ENCODE results near the gene ZNF680. TPM values are rescaled to one million over a fixed set of nuclear protein-coding genes. Genes with fewer than 3 reads are reported as not detected.

The ZNF680 gene
- total RNA-seq, 1 donor from 2014 or later = not detected

- H3K9me3 ChIP-seq (ENCODE audit: low read depth) = peaks cover 43% of the 10 kb centered on the region
- H3K4me2 ChIP-seq = no peak overlapping the region
- H3K4me3 ChIP-seq = no peak overlapping the region
- H3K27me3 Mint-ChIP-seq (ENCODE audit: insufficient read depth, low read depth) = no peaks in the 10 kb centered on the region
- no peaks in the 10 kb centered on the region for H3K79me2 ChIP-seq (ENCODE audit: low read depth)
- H3K27ac ChIP-seq = no peak overlapping the region
- no peaks in the 10 kb centered on the region for H3K4me1 Mint-ChIP-seq
- H3K36me3 Mint-ChIP-seq = peaks cover 2% of the 10 kb centered on the region
- H4K20me1 ChIP-seq (ENCODE audit: low read depth) = no peaks in the 10 kb centered on the region
- no peaks in the 10 kb centered on the region for H3F3A ChIP-seq (ENCODE audit: low read depth)
- H3K9ac ChIP-seq = no peak overlapping the region
- no peak overlapping the region for H3K4me3 Mint-ChIP-seq
- no peaks in the 10 kb centered on the region for H3K27me3 ChIP-seq
- TF ChIP-seq, protein P1, sequence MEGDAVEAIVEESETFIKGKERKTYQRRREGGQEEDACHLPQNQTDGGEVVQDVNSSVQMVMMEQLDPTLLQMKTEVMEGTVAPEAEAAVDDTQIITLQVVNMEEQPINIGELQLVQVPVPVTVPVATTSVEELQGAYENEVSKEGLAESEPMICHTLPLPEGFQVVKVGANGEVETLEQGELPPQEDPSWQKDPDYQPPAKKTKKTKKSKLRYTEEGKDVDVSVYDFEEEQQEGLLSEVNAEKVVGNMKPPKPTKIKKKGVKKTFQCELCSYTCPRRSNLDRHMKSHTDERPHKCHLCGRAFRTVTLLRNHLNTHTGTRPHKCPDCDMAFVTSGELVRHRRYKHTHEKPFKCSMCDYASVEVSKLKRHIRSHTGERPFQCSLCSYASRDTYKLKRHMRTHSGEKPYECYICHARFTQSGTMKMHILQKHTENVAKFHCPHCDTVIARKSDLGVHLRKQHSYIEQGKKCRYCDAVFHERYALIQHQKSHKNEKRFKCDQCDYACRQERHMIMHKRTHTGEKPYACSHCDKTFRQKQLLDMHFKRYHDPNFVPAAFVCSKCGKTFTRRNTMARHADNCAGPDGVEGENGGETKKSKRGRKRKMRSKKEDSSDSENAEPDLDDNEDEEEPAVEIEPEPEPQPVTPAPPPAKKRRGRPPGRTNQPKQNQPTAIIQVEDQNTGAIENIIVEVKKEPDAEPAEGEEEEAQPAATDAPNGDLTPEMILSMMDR (IDR thresholded peaks at IDR 0.05) = no peak
- TF ChIP-seq EZH2phosphoT487 (IDR thresholded peaks at IDR 0.05) (no peak), EZH2 (IDR thresholded peaks at IDR 0.05) (no peak)
- DNase-seq (ENCODE audit: low spot score) = no peak
- H3K4me1 ChIP-seq = no peaks in the 10 kb centered on the region
- peaks cover 35% of the 10 kb centered on the region for H3K9me3 Mint-ChIP-seq
- no peak overlapping the region for H3K27ac Mint-ChIP-seq
- no peak overlapping the region for H2AFZ ChIP-seq (replicated peaks)
- H3K36me3 ChIP-seq = no peaks in the 10 kb centered on the region
Observed at GRCh38 chr7:64494912-64495461, 67.9 kb downstream of the ZNF680 start.

DNA sequence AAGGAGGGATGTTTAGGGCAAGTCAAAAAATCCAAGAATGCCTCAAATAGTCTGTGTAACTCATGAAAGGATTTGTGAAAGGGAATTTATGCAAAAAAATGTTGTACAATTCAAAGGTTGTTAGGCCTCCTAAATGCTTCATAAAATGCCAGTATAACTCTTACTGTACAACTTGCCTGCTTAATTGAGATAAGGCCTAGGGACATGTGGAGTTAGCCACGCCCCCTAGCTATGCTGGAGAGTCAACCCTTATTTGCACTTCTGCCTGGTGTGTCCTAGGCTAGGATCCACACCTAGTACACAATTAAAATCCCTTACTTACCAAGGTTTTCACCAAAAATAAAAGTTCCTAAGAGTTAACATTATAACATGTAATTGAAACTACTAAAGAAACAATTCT is 77.2 kb downstream of the ZNF680 start:
- Histone ChIP-seq H3K9me3 (ENCODE audit: low read depth) (peaks cover 40% of the 10 kb centered on the region), H3K4me3 (no peak overlapping the region), H3K4me2 (no peak overlapping the region), H3K4me1 (no peaks in the 10 kb centered on the region), H3K9ac (no peak overlapping the region), H2AFZ (replicated peaks) (no peak overlapping the region), H4K20me1 (ENCODE audit: low read depth) (no peaks in the 10 kb centered on the region), H3K36me3 (no peaks in the 10 kb centered on the region), H3K79me2 (ENCODE audit: low read depth) (no peaks in the 10 kb centered on the region), H3K27me3 (no peaks in the 10 kb centered on the region), H3F3A (ENCODE audit: low read depth) (no peaks in the 10 kb centered on the region), H3K27ac (no peak overlapping the region)
- Mint-ChIP-seq H3K27me3 (ENCODE audit: insufficient read depth, low read depth) (no peaks in the 10 kb centered on the region), H3K27ac (no peak overlapping the region), H3K4me1 (no peaks in the 10 kb centered on the region), H3K9me3 (peaks cover 53% of the 10 kb centered on the region), H3K4me3 (no peak overlapping the region), H3K36me3 (no peaks in the 10 kb centered on the region)
- DNase-seq (ENCODE audit: low spot score) = no peak
- TF ChIP-seq EZH2phosphoT487 (IDR thresholded peaks at IDR 0.05) = no peak
- TF ChIP-seq EZH2 (IDR thresholded peaks at IDR 0.05) = no peak
- TF ChIP-seq, protein P1 (IDR thresholded peaks at IDR 0.05) = no peak

Other genes with a start within 250 kb of the ZNF680 start
- not detected in 2 replicates for gene ZNF736, start 249.1 kb downstream of the ZNF680 start, total RNA-seq (ENCODE audit: low replicate concordance)
- gene ZNF107, start 103.1 kb upstream of the ZNF680 start, total RNA-seq (ENCODE audit: low replicate concordance) = 9.1 and 18.9 TPM in 2 replicates
- 32.6 and 61.2 TPM in 2 replicates for gene ZNF138, start 231.4 kb upstream of the ZNF680 start, total RNA-seq (ENCODE audit: low replicate concordance)

Data from neural progenitor cell (in vitro differentiated cells).